ENCODE results near the gene FGD3. TPM values are rescaled to one million over a fixed set of nuclear protein-coding genes. Genes with fewer than 3 reads are reported as not detected.

FGD3 gene
- total and polyA plus RNA-seq, 2 experiments from 2014 or later, result 5.8 to 6.5 TPM

GRCh38 chr9:93035106-93035660 is 87.9 kb downstream of the FGD3 start:
- Histone ChIP-seq H3K4me2 (no peak overlapping the region), H3K79me2 (no peaks in the 10 kb centered on the region), H4K20me1 (ENCODE audit: insufficient read depth, poor library complexity, severe bottlenecking) (no peaks in the 10 kb centered on the region), H3K9me2 (replicated peaks; ENCODE audit: insufficient read depth) (no peaks in the 10 kb centered on the region), H3K27ac (no peak overlapping the region), H3K4me3 (no peak overlapping the region), H3K9me3 (ENCODE audit: low read depth) (no peaks in the 10 kb centered on the region), H3K36me3 (replicated peaks; ENCODE audit: insufficient read depth, low read depth) (no peaks in the 10 kb centered on the region), H3K27me3 (no peaks in the 10 kb centered on the region), H2AFZ (no peak overlapping the region), H3K4me1 (ENCODE audit: insufficient read depth) (no peaks in the 10 kb centered on the region)
- 80% methylated on average over 19 of the region's 19 CpGs for WGBS (ENCODE audit: low lambda C conversion rate, missing lambda C conversion rate)
- TF ChIP-seq EZH2 (IDR thresholded peaks at IDR 0.05; ENCODE audit: borderline replicate concordance), result no peak
- TF ChIP-seq CTCF (IDR thresholded peaks at IDR 0.05; ENCODE audit: poor library complexity), result no peak
- TF ChIP-seq EZH2phosphoT487 (IDR thresholded peaks at IDR 0.05; ENCODE audit: low read depth, severe bottlenecking, unreplicated experiment), result no peak
- DNase-seq (ENCODE audit: low spot score), result no peak

GRCh38 chr9:93035821-93036351 is 88.6 kb downstream of the FGD3 start:
- Histone ChIP-seq H3K4me3 (no peak overlapping the region), H4K20me1 (ENCODE audit: insufficient read depth, poor library complexity, severe bottlenecking) (no peaks in the 10 kb centered on the region), H3K27ac (no peak overlapping the region), H3K9me3 (ENCODE audit: low read depth) (no peaks in the 10 kb centered on the region), H3K4me1 (ENCODE audit: insufficient read depth) (no peaks in the 10 kb centered on the region), H3K79me2 (no peaks in the 10 kb centered on the region), H3K9me2 (replicated peaks; ENCODE audit: insufficient read depth) (no peaks in the 10 kb centered on the region), H3K27me3 (no peaks in the 10 kb centered on the region), H2AFZ (no peak overlapping the region), H3K36me3 (replicated peaks; ENCODE audit: insufficient read depth, low read depth) (no peaks in the 10 kb centered on the region), H3K4me2 (no peak overlapping the region)
- no peak for TF ChIP-seq EZH2 (IDR thresholded peaks at IDR 0.05; ENCODE audit: borderline replicate concordance)
- TF ChIP-seq CTCF (IDR thresholded peaks at IDR 0.05; ENCODE audit: poor library complexity), result no peak
- no peak for TF ChIP-seq EZH2phosphoT487 (IDR thresholded peaks at IDR 0.05; ENCODE audit: low read depth, severe bottlenecking, unreplicated experiment)
- no peak for DNase-seq (ENCODE audit: low spot score)
- 87% methylated on average over 13 of the region's 13 CpGs for WGBS (ENCODE audit: low lambda C conversion rate, missing lambda C conversion rate)

- no peak overlapping the region for H3K4me2 ChIP-seq
- H3K27me3 ChIP-seq, result no peaks in the 10 kb centered on the region
- no peaks in the 10 kb centered on the region for H3K9me2 ChIP-seq (replicated peaks; ENCODE audit: insufficient read depth)
- no peak overlapping the region for H2AFZ ChIP-seq
- H3K36me3 ChIP-seq (replicated peaks; ENCODE audit: insufficient read depth, low read depth), result no peaks in the 10 kb centered on the region
- 82% methylated on average over 13 of the region's 13 CpGs for WGBS (ENCODE audit: low lambda C conversion rate, missing lambda C conversion rate)
- no peaks in the 10 kb centered on the region for H3K9me3 ChIP-seq (ENCODE audit: low read depth)
- H3K27ac ChIP-seq, result no peak overlapping the region
- H3K4me3 ChIP-seq, result no peak overlapping the region
- DNase-seq (ENCODE audit: low spot score), result no peak
- H4K20me1 ChIP-seq (ENCODE audit: insufficient read depth, poor library complexity, severe bottlenecking), result no peaks in the 10 kb centered on the region
- no peaks in the 10 kb centered on the region for H3K4me1 ChIP-seq (ENCODE audit: insufficient read depth)
- TF ChIP-seq EZH2phosphoT487 (IDR thresholded peaks at IDR 0.05; ENCODE audit: low read depth, severe bottlenecking, unreplicated experiment), result no peak
- peak; percentile 13 for TF ChIP-seq CTCF (IDR thresholded peaks at IDR 0.05; ENCODE audit: poor library complexity)
- no peak for TF ChIP-seq EZH2 (IDR thresholded peaks at IDR 0.05; ENCODE audit: borderline replicate concordance)
- H3K79me2 ChIP-seq, result no peaks in the 10 kb centered on the region
Measured at GRCh38 chr9:93036887-93037475, 89.7 kb downstream of the FGD3 start.
